SK-N-SH (cell line): ENCODE results near the gene METTL26.

Experiments
- EZH2phosphoT487 ChIP-seq: fragments of 200-600 bp; sonication (generic); IDR thresholded peaks from 2 replicates; pipeline ENCODE4 v1.6.1; 2017; ENCODE audit warnings: low read depth, mixed run types, mild to moderate bottlenecking, antibody characterized with exemption, moderate library complexity, borderline replicate concordance
- USF2 ChIP-seq: fragments of 150-350 bp; IDR thresholded peaks from 2 replicates; pipeline ENCODE4 v1.6.1; 2017; ENCODE audit warnings: antibody characterized with exemption, low read length, low read depth, borderline replicate concordance

GRCh38 chr16:629833-630248, 6.3 kb downstream of the METTL26 start:
- TF ChIP-seq EZH2phosphoT487 = no peak
- no peak for TF ChIP-seq USF2
